ENCODE results near the gene PTPRK. TPM values are rescaled to one million over a fixed set of nuclear protein-coding genes. Genes with fewer than 3 reads are reported as not detected.

The PTPRK gene
- total RNA-seq, 1 experiment from 2014 or later: 34.2 TPM

DNA sequence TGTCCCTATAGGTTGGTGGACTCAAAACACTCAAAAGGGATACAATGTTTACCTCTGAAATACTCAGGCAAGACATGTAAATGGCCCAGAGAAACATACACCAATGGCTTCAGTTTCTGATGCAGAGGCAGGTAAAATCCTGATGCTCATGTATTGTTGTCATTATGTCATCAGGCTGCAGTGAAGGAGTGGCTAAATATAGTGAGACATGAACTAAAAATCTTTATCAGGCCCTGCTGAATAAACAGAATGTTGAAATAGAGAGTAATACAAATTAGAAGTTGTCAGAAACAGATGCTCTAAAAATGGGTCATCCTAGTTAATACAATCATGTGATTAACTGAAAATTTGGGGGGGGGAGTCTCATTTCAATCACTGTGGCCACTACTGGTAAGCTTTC, 20.4 kb downstream of the PTPRK start:
- POLR2A ChIA-PET: no interaction called here
- no peak for DNase-seq (ENCODE audit: low read depth, low spot score)

More for the DNA sequence above, 20.4 kb downstream of the PTPRK start:
- H3K9ac ChIP-seq (ENCODE audit: low read length): no peak overlapping the region
- H3K4me2 ChIP-seq (ENCODE audit: low read length): no peak overlapping the region
- no peak overlapping the region for H3K27ac ChIP-seq (ENCODE audit: low read depth, low read length)
- H3K27me3 ChIP-seq (ENCODE audit: insufficient read depth, low read length): no peaks in the 10 kb centered on the region
- no peak for ATAC-seq
- no peaks in the 10 kb centered on the region for H4K20me1 ChIP-seq (ENCODE audit: insufficient read depth)
- no peak overlapping the region for H2AFZ ChIP-seq (ENCODE audit: low read depth, low read length, poor library complexity, severe bottlenecking)
- ChIA-PET CTCF (no interaction called here), RAD21 (ENCODE audit: low non-redundant PET in 1 of 2, low total read pairs in 2 of 2, uncharacterized antibody in 2 of 2, unreplicated experiment in 2 of 2) (no interaction called here)
- H3K79me2 ChIP-seq (ENCODE audit: insufficient read depth, low read length): peaks cover 9% of the 10 kb centered on the region
- no TSS peak for BruUV-seq (replicated peaks)
- intact Hi-C loops (cut with micrococcal nuclease): no loop called here
- H3K4me1 ChIP-seq (ENCODE audit: control insufficient read depth in 1 of 2, insufficient read depth in 2 of 2, low read length in 2 of 2): no peaks in the 10 kb centered on the region
- no peaks in the 10 kb centered on the region for H3K9me2 ChIP-seq (ENCODE audit: insufficient read depth)
- H3K4me3 ChIP-seq (replicated peaks in 1 of 2; ENCODE audit: low read depth in 1 of 2, low read length in 2 of 2): no peak overlapping the region
- no peaks in the 10 kb centered on the region for H3K36me3 ChIP-seq (ENCODE audit: control insufficient read depth in 1 of 2, insufficient read depth in 2 of 2, low read length in 2 of 2)
- TF ChIP-seq SP1 (IDR thresholded peaks at IDR 0.05; ENCODE audit: low read depth) (no peak), EGR1 (IDR thresholded peaks at IDR 0.05; ENCODE audit: low read depth) (no peak), ZFX (IDR thresholded peaks at IDR 0.05) (no peak), ELF1 (IDR thresholded peaks at IDR 0.05; ENCODE audit: borderline replicate concordance, low read depth) (no peak), REST (IDR thresholded peaks at IDR 0.05; ENCODE audit: low read depth) (no peak), SIN3A (IDR thresholded peaks at IDR 0.05; ENCODE audit: low read depth) (no peak), CTCF (IDR thresholded peaks at IDR 0.05 in 2 of 3, conservative IDR thresholded peaks at IDR 0.05 in 1 of 3; ENCODE audit: borderline replicate concordance in 1 of 3, insufficient read depth in 1 of 3, low read depth in 2 of 3, low read length in 2 of 3) (no peak), EZH2 (IDR thresholded peaks at IDR 0.05) (no peak), CEBPB (IDR thresholded peaks at IDR 0.05; ENCODE audit: low read depth) (no peak), JUND (IDR thresholded peaks at IDR 0.05) (no peak), RAD21 (IDR thresholded peaks at IDR 0.05; ENCODE audit: low read depth) (no peak), SRF (IDR thresholded peaks at IDR 0.05; ENCODE audit: low read depth) (no peak), YY1 (IDR thresholded peaks at IDR 0.05; ENCODE audit: extremely low read depth, insufficient replicate concordance, low read depth, low read length) (no peak), EZH2phosphoT487 (IDR thresholded peaks at IDR 0.05; ENCODE audit: borderline replicate concordance) (no peak), TCF7L2 (IDR thresholded peaks at IDR 0.05; ENCODE audit: borderline replicate concordance, extremely low read depth, insufficient read depth, insufficient read length) (no peak), CBX3 (IDR thresholded peaks at IDR 0.05; ENCODE audit: low read depth) (no peak), ZNF274 (IDR thresholded peaks at IDR 0.05; ENCODE audit: low read depth, low read length) (no peak), POLR2A (IDR thresholded peaks at IDR 0.05; ENCODE audit: borderline replicate concordance, extremely low read depth, insufficient read depth, insufficient read length) (no peak), MAX (IDR thresholded peaks at IDR 0.05) (no peak)
- no peaks in the 10 kb centered on the region for H3K9me3 ChIP-seq (ENCODE audit: control insufficient read depth in 1 of 2, insufficient read depth in 1 of 2, low read depth in 1 of 2, low read length in 2 of 2)
